Fibroblast of the aortic adventitia (primary cell): ENCODE data around the gene CAMK4. TPM values are rescaled to one million over a fixed set of nuclear protein-coding genes. Genes with fewer than 3 reads are reported as not detected.

ENCODE experiments used
- DNase-seq: peaks from one replicate; pipeline ENCODE4 v3.0.0-alpha.2; 2010; ENCODE audit warnings: low read depth
- H3K4me3 ChIP-seq: 2 replicates; pipeline ENCODE4 v1.5.1; 2011; ENCODE audit warnings: low read depth, mild to moderate bottlenecking, control low read depth, low read length, moderate library complexity
- total RNA-seq: library from RNA; depleted of rRNA; stranded (reverse); fragments of >200 nt; gene quantifications from 2 replicates; pipeline ENCODE4 v1.2.3, GENCODE V29; 2012; ENCODE audit warnings: low replicate concordance
- TF ChIP-seq, protein P1 (sequence below): IDR thresholded peaks from 2 replicates; pipeline ENCODE4 v1.5.1; 2011; ENCODE audit warnings: mild to moderate bottlenecking, low read length, control low read depth, inconsistent platforms; ENCODE audit not compliant: insufficient read depth

Gene CAMK4
- total RNA-seq, 1 donor, result 5.4 TPM

DNA sequence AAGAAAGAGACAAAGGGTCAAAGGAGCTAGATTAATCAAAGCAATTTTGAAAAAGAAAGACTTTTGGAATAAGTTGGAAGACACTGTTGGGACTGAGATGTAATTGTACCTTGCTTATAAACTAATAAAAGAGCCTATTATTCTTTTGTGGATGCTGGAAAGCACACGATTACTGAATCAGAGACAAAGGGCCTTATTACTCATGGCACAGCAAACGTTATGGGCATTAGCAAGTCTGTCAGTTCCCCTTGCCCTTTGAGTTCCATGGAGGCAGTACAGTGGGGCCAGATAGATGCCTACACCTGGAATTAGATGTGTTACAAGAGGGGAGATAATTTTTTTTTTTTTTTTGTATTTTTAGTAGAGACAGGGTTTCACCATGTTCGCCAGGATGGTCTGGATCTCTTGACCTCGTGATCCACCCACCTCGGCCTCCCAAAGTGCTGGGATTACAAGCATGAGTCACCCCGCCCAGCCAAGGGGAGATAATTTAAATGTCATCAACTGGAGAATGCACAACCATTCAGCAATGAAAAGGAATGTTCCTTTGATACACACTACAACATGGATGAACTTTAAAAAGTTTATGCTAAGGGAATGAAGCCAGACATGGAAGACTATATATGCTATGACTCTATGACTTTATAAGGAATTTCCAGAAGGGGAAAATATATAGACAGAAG is 159.2 kb downstream of the CAMK4 start:
- no peak for DNase-seq
- TF ChIP-seq, protein P1, sequence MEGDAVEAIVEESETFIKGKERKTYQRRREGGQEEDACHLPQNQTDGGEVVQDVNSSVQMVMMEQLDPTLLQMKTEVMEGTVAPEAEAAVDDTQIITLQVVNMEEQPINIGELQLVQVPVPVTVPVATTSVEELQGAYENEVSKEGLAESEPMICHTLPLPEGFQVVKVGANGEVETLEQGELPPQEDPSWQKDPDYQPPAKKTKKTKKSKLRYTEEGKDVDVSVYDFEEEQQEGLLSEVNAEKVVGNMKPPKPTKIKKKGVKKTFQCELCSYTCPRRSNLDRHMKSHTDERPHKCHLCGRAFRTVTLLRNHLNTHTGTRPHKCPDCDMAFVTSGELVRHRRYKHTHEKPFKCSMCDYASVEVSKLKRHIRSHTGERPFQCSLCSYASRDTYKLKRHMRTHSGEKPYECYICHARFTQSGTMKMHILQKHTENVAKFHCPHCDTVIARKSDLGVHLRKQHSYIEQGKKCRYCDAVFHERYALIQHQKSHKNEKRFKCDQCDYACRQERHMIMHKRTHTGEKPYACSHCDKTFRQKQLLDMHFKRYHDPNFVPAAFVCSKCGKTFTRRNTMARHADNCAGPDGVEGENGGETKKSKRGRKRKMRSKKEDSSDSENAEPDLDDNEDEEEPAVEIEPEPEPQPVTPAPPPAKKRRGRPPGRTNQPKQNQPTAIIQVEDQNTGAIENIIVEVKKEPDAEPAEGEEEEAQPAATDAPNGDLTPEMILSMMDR, result no peak
- no peak overlapping the region for H3K4me3 ChIP-seq

DNA sequence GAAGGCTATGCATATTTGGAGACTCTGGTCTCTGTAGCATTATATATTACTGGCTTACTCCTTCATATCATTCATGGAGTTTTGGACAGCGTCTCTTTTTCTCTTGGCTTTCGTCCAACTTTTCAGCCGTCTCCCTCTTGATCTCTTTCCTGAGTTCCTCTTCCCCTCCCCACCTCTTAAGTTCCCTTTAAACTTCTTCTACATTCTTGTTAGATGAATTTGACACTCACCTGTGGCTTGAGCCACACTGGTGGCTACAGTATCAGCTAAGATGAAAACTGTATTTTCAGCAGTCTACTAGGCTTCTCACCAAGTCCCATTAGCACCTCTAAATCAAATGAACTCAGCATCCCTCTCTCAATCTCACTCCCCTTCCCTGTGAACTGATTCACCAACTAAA is 160.0 kb downstream of the CAMK4 start:
- H3K4me3 ChIP-seq, result no peak overlapping the region
- DNase-seq, result peak; percentile 14
- TF ChIP-seq, protein P1, result no peak

DNA sequence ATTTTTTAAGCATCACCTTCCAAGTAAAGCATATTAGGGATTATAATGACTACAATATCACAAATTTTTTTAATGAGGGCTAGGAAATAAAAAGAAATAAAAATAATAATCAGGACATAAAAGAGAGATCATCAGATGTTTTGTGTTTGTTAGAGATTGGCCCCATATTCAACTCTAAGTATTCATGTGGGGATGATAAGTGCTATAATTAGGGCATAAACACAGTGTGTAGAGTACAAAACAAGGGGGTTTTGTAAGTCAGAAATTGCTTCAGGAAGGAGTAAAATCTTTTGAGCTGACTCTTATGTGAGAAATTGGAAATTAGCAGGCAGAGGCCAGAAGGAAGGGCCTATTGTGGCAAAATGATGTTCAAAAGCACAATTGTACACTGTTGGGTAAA is 160.9 kb downstream of the CAMK4 start:
- TF ChIP-seq, protein P1, result no peak
- no peak for DNase-seq
- H3K4me3 ChIP-seq, result no peak overlapping the region

- DNase-seq, result no peak
- TF ChIP-seq, protein P1, result no peak
- H3K4me3 ChIP-seq, result no peak overlapping the region
Observed at GRCh38 chr5:111385970-111386831, 162.0 kb downstream of the CAMK4 start.

- TF ChIP-seq, protein P1, result no peak
Observed at GRCh38 chr5:111386832-111387162, 162.6 kb downstream of the CAMK4 start.

GRCh38 chr5:111387361-111387760 is 163.2 kb downstream of the CAMK4 start:
- TF ChIP-seq, protein P1, result no peak
- H3K4me3 ChIP-seq, result no peak overlapping the region
- DNase-seq, result no peak

More at GRCh38 chr5:111386832-111387162, 162.6 kb downstream of the CAMK4 start:
- no peak overlapping the region for H3K4me3 ChIP-seq
- no peak for DNase-seq
